GM18519 (cell line): ENCODE measurements around the gene IL36RN.

Experiments used
- ATAC-seq: cut with Tn5 transposase; IDR thresholded peaks from one replicate; pipeline ENCODE4 v1.9.1; 2021; ENCODE audit warnings: mild to moderate bottlenecking, moderate library complexity; ENCODE audit not compliant: unreplicated experiment, low FRiP score

The IL36RN gene

GRCh38 chr2:113046465-113046864, 12.5 kb upstream of the IL36RN start:
- ATAC-seq, result no peak

GRCh38 chr2:113050921-113051895, 7.8 kb upstream of the IL36RN start:
- ATAC-seq, result no peak

DNA sequence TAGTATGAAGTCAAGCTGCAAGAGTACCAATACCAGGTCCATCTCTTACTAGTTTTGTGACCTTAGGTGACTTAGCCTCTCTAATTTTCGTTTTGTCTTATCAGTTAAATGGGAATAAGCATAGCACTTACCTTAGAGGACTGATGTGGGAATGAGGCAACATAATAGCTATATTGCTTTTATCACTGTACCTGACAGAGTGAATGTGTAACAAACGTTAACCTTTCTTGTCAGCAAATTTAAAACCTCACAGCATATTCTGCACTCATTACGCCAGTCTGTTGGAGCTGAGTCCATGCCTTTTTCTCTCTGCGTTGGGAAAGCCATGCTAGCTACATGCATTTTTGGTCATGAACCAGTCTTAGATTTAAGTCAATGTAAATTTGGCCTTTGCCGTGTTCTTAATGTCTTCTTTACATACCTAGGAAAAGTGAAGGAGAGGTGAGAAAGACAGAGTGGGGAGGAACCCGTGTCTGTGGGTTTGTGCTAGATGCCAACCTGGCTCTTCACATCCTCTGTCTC, 6.5 kb upstream of the IL36RN start, which contains the start of gene IL36B:
IL36B (minus strand) TSS at position 472 of the 522 bp plus-strand sequence.
- ATAC-seq, result no peak

- ATAC-seq, result no peak
These were observed 5.3 kb upstream of the IL36RN start for GRCh38 chr2:113053666-113054065.

GRCh38 chr2:113054066-113054465, 4.9 kb upstream of the IL36RN start:
- no peak for ATAC-seq

GRCh38 chr2:113056521-113056920, 2.5 kb upstream of the IL36RN start:
- ATAC-seq, result no peak

- no peak for ATAC-seq
These were observed 1.9 kb upstream of the IL36RN start for GRCh38 chr2:113057117-113057516.

DNA sequence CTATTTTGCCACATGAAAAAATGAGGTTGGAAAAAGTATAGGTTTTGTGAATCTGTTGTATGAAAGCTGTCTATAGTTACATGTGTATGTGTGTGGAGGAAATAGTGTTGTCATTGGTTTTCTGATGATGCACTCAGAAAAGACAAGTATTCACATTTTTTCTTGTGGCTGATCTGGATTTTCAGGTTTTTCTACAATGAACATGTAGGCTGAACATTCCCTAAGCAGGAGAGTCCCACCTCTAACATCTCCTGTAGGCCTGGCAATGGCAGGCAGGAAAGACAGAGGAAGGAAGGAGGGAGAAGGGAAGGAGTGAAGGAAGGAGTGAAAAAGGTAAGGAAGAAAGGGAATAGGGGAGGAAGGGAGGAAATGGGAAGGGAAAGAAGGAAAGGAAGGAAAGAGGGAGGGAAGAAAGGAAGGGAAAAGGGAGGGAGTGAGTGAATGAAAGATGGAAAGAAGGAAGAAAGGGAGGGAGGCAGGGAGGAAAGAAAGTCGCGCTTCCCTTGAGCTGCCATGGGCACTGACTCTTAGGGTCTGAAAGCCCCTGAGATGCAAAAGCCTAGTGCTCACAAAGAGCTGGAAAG, 495 bp upstream of the IL36RN start:
- no peak for ATAC-seq

- no peak for ATAC-seq
These were observed 1.4 kb downstream of the IL36RN start for GRCh38 chr2:113060396-113060795.

- no peak for ATAC-seq
These were observed 1.8 kb downstream of the IL36RN start for GRCh38 chr2:113060796-113061195.

- no peak for ATAC-seq
These were observed 2.2 kb downstream of the IL36RN start for GRCh38 chr2:113061241-113061640.

- no peak for ATAC-seq
These were observed 3.1 kb downstream of the IL36RN start for GRCh38 chr2:113061896-113062770.

DNA sequence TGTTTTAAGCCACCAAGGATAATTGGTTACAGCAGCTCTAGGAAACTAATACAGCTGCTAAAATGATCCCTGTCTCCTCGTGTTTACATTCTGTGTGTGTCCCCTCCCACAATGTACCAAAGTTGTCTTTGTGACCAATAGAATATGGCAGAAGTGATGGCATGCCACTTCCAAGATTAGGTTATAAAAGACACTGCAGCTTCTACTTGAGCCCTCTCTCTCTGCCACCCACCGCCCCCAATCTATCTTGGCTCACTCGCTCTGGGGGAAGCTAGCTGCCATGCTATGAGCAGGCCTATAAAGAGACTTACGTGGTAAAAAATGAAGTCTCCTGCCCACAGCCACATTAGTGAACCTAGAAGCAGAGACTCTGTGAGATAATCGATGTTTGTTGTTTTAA, 5.3 kb downstream of the IL36RN start:
- ATAC-seq, result no peak

GRCh38 chr2:113064898-113065297, 5.9 kb downstream of the IL36RN start:
- no peak for ATAC-seq

DNA sequence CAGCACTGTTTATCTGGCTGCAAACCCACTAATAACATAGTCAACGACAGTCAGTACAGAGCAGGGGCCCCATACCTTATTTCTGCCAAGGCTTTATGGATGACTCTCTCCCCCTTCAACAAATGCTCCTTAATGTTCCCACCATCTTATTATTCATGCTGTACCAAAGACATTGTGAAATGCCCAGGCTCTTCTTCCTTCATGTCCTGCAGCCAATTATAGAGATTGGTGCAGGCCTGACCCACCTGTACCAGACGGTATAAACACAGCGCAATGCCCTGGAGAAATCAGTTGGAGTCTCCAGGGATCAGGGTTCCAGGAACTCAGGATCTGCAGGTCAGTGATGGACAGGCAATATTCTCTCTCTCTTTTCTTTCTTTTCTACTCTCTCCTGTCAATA, 8.7 kb downstream of the IL36RN start, which contains the start of gene IL1F10:
IL1F10 (plus strand) TSS at position 290 of the 400 bp plus-strand sequence. CDS start 4,769 bp downstream, outside the sequence.
- ATAC-seq, result no peak

DNA sequence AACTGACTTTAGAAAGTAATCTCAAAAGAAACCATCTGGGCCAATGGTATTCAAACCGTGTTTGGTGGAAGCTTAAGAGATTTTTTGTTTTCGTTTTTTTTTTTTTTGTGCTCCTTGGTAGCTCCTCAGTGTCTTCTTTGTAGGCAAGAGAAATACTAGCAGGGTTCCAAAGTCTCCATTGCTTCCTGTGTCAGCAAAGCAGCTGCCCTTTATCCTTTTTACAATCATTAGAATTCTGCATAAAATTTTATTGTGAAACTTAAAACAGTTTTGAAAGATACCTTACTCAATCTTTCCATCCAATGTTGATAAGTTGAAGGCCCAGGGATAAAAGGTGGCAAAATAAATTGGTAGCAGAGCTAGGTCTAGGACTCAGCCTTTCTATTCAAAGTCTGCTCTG, 9.3 kb downstream of the IL36RN start:
- ATAC-seq, result no peak

- no peak for ATAC-seq
These were observed 9.9 kb downstream of the IL36RN start for GRCh38 chr2:113068706-113069485.

DNA sequence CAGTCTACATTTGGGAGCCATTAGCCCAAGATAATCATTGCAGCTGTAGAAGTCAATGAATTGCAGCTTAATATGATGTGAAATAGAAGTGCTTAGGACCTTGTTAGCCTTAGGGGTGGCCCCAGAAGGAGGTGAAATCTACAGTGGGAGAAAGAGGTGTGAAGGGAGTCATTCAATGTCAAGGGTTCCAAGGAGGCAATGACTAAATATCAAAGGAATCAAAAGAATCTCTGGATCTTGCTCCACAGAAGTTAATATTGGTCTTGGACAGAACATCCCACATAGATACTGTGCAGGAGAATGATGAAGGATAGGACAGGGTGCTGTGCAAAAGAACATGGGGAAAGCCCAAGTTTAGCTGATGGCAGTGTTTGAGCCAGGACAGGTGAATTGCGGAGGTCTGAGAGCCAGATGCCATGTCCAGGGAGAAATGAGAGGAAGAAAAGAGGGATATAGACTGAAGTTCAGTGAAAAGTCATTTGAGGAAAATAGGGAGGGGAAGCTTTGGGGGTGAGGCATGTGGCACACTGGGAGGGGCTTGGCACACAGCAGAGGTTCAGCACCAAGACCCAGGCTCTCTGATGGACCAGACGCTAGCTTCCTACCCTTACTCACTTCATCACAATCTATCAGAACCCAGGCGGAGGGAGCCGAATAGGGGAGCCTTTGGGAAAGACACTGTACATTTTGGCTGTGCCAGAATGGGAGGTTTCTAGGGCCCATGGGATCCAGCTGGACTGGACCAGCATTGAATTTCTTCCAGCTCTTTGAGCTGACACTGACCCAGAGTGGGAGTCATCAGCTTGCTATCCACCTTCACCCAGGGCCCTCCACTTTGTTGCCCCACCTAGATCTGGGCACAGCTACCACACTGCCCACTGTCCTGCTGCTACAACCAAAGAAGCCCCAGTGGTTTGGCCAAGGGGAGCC, 10.9 kb downstream of the IL36RN start:
- no peak for ATAC-seq

DNA sequence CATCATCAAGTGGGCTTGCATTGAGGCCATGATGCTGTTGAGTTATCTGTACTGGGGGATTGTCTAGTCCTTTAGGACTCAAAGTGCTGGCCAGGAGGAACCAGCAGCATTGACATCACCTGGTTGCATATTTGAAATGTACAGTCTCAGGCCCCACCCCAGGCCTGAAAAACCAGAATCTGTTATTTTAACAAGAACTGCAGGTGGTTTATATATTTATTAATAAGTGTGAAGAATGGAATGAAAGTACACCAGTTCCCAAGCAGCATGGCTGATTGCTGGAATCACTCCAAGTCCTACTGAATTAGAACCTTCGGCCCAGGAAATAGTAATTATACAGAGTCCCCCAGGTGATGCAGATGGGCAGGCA, 11.6 kb downstream of the IL36RN start:
- no peak for ATAC-seq
